GM23248 (cell line): ENCODE results near the gene BMP3.

Source experiments
- EZH2 ChIP-seq: fragments of 200-600 bp; sonication (generic); IDR thresholded peaks from 2 replicates; pipeline ENCODE4 v1.6.1; 2018; ENCODE audit warnings: antibody characterized with exemption, mild to moderate bottlenecking; ENCODE audit not compliant: insufficient read depth, poor library complexity, severe bottlenecking
- EZH2phosphoT487 ChIP-seq: fragments of 200-600 bp; sonication (generic); IDR thresholded peaks from 2 replicates; pipeline ENCODE4 v1.6.1; 2018; ENCODE audit warnings: antibody characterized with exemption, moderate library complexity, mild to moderate bottlenecking, low read depth; ENCODE audit not compliant: insufficient read depth

GRCh38 chr4:81085291-81085690 is 54.8 kb downstream of the BMP3 start:
- TF ChIP-seq EZH2 (no peak), EZH2phosphoT487 (no peak)
